Tongue (tissue), 2 donors: ENCODE results near the gene APMAP. TPM values are rescaled to one million over a fixed set of nuclear protein-coding genes. Genes with fewer than 3 reads are reported as not detected.

ENCODE experiments used
- DNase-seq: peaks from one replicate; pipeline ENCODE4 v3.0.0-alpha.2; 2015
- total RNA-seq: library from RNA; depleted of rRNA; stranded (reverse); fragments of >200 nt; gene quantifications from one replicate; pipeline ENCODE4 v1.2.3, GENCODE V29; 2014

Gene APMAP
- total RNA-seq, 1 donor from 2014 or later, result 47.4 TPM

DNA sequence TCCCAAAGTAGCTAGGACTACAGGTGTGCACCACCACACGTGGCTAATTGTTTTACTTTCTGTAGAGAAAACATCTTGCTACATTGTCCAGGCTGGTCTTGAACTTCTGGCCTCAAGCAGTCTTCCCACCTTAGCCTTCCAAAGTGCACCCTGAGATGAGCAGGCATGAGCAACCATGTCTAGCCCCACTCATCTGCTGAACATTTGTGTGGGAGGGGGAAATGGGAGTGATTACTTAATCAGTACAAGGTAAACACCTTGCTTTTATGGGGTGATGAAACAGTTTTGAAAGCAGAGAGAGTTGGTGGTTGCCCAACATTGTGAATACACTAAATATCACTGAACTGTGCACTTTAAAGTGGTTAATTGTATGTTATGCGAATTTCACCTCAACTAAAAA lies 5.3 kb downstream of the APMAP start:
- no peak for DNase-seq

DNA sequence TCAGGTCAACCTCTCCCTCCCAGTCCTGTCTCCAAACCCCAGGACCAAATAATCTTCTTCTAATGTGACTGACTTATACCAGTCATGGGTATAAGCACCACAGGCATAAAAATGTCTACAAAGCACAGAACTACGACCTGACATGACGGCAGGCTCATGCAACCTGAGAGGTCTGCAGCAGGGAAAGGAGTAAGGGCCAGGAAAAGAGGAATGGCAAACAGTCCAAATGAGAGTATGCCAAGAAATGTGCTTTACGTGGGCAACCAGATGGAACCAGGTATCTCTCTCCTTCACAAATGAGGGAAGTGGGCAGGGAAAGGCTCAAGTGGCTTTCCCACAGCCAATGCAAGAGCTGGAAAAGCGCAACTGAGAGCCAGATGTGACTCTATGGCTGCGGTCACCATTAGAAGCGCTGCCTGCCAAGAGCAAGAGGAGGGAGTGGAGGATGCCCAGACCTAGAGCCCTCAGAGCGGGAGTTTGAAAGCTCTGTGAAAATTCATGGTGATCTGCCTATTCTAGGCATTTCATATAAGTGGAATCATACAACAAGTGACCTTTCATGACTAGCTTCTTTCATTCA lies 6.0 kb downstream of the APMAP start:
- DNase-seq, result no peak

DNA sequence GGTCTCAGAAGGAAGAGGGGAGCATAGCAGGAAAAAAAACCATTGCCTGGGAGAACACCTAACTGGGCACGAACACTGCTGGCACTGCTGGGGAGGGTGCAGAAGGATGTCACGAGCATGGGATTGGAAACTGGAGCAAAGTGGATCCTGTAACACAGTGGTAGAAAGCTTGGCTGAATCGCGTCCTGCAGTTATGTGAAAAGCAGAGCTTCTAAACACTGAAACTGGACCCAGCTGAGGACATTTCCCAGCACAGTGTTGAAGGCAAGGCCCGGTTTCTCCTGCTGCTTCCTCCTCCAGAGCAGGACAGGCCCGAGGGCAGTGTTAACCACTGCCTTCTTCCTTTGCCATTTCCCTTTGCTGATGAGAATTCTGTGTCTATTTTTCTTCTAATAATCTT lies 6.7 kb downstream of the APMAP start:
- no peak for DNase-seq

DNA sequence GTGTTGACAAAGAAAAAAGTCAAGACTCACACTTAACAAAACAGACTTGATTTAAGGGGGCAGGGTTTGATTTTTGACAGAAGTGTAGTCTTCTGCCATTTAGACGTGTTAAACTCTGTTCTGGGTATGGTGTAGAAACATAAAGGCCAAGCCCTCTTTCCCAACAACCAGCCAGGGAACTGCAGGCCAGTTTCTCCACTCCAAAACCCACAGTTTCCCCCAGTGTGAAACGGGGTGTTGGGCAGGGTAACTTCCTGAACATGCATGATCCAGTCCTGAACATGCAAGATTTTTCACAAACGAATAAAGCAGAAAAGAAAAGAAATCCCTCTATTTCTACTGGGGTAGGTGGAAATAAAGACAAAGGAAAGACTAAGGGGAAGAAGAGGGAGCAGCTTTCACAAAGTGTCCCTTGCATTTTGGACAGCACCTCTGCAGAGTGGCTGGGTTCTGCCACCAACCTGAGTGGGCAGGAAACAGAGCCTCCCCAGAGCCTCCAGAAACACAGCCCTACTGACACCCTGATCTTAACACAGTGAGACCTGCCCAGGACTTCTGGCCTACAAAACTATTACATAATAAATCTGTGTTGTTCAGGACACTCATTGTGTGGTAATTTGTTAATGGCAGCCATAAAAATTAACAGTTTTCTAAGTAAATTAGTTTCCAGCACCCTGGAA lies 7.5 kb downstream of the APMAP start:
- no peak for DNase-seq

DNA sequence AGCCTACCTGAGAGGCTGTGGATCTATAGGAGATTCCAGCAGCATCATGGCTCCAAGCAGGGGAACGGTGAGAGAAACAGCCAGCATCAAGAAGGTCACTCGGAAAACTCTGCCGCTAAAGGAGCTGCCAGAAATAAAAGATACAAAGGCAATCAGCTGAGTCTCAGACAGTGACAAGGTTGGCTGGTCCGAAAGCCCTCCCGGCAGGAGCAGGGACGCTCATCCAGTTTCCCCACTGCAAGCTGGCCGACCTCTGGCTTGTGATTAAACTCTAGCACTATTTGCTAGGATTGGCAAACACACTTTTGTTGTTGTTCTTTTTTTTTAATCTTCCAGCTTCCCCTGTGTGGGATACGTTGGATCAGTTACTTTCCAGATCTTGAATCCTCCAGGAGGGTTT lies 8.7 kb downstream of the APMAP start:
- no peak for DNase-seq

DNA sequence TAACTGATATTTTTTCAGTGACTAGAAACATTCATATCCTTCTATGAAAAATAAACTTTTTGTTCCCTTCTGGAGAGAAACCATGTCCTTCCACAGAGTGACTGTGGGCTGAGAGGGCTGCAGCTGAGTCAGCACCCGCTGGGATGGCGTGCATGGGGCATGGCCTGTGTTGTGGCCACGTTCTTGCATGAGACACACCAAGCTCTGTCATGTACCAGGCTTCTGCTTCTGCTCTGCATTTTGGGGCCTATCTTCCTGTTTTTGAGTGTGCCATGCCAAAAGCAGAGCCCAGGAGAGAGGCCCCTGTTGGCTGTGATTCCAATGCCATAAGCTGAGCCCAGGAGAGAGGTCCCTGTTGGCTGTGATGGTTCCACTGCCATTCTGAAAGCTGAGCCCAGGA lies 10.8 kb downstream of the APMAP start:
- DNase-seq, result no peak

DNA sequence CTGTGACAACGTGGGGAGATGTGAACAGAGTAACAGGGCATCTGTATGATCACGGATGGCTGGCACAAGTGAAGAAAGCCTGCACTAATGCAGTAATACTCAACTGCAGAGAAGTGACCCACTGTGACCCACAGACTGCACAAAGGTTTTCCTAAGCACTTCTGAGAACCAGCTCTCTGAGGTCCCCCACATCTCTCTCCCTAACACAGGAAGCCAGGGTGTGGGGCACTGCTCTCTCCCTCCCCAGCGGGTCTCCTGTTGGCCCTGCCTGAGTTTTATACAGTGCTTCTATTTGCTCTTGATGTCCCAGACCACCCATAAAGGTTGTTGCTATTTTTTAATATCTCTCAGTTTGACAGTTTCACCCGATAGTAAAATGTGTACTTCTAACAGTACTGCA lies 11.3 kb downstream of the APMAP start:
- no peak for DNase-seq

DNA sequence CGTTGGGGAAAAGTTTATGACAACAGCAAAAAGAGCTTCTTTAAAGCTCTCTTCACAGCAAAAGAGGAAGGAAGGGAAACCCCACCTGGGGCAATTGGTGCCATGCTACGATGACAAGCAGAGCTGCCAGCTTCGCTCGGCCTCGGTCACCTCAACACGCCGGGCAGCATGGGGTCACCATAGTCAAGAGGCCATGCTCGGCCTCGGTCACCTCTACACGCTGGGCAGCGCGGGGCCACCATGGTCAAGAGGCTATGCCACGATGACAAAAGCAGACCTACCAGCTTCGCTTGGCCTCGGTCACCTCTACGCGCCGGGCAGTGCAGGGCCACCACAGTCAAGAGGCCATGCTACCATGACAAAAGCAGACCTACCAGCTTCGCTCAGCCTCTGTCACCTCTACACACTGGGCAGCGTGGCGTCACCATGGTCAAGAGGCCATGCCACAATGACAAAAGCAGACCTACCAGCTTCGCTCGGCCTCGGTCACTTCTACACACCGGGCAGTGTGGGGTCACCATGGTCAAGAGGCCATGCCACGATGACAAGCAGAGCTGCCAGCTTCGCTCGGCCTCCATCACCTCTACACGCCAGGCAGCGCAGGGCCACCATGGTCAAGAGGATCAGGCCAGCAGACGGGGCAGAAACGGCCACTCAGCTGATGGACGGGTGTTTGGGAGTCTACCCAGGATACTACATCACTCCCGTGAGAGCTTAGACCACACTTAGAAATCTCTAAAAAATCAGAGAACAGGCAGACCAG lies 12.1 kb downstream of the APMAP start:
- no peak for DNase-seq

DNA sequence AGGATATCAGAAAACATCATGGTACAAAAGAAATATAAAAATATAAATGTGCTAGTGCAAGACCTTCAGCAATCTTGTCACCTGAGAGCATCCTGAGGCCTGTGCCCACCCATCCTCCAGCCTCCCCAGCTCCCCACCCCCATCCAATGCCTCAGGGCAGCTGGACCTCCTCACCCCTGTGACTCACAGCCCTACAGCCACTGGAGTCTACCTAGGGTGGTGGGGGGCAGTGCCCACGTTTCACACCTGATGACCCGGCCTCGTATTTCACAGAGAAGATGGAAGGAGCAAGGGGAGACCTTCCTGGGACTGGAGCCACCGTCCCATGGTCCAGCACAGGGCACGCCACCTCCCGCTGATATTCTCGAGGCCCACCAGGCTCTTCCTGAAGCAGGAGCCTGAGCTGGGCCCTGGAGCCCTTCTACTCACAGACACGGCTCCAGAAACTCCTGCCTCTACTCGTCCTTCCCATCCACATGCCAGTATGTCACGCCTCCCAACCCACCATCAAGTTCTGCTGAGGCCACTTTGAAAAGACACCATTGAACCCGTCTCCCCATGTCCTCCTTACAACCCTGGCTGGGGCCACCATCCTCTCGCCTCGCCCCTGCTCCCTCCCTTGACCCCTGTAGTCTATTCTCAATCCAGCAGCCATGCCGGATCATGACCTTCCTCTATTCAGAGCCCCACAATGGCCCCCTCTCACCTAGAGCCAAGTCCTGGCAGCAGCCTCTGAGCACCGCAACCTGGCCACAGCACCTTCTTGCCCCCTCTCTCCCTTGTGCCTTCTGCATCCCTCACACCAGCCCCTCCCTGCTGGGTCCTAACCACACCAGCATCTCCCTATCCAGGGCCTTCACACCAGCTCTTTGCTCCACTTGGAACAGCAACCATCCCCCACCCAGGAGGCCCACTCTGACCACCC lies 13.3 kb downstream of the APMAP start:
- DNase-seq, result no peak

DNA sequence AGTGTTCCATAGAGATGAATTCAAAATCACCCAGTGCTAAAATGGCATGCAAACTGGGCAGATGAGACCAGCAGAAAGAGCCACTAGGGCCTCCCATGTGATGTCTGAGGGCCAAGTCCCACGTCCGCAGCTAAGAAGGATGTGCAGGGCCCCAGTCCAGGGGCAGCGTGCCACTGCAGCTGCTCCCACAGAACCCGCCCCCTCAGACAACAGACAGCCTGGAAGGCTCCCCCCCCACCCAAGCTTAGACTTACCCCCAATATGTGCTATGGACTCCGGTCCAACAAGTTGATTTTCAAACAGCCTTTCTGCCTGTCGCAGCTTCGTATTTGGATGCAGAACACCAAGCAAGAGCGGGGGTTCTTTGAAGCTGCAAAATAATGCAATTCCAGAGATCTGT lies 14.0 kb downstream of the APMAP start:
- DNase-seq, result peak; percentile 33

DNA sequence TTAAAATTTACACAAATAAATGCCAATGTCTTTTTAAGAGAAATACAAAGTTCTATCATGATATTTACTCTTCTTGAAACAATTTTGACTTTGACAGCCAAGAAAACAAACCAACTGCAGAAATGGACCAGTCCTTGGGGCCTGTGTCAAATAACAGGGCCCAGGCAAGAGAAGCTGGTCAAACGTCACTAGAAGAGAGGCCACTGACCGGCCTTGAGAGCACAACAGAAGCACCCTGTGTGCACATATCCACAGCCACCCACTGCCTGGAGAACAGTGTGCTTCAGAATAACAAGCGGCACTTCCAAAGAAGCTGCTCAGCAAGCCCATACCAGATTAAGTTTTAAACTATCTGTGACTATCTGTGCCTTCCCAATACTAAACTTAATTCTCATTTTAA lies 14.8 kb downstream of the APMAP start:
- DNase-seq, result no peak

DNA sequence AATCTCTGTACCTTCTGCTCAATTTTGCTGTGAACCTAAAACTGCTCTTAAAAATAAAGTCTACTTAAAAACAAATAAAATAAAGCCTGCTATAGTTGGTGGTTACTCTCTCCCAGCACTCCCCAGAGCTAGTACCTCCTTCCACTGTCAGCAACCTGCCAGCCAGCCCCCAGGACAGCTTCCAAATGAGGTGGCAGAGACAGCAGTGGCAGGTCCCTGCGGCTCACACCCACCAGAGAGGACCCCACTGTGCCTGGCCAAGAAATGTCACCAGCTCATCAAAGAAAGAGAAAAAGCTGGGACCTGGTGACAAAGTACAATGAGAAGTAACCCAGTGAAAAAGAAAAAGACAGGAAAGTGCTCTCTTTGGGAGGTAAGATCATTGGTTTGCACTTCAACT lies 15.2 kb downstream of the APMAP start:
- DNase-seq, result no peak

DNA sequence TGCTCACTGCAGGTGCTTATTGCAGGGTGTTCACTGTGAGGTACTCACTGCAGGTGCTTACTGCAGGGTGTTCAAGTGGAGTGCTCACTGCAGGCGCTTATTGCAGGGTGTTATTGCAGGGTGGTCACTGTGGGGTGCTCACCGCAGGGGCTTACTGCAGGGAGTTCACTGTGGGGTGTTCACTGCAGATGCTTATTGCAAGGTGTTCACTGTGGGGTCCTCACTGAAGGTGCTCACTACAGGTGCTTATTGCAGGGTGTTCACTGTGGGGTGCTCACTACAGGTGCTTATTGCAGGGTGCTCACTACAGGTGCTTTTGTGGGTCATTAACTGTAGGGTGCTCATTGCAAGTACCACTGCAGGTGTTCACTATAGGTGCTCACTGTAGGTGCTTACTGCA lies 20.2 kb downstream of the APMAP start:
- DNase-seq, result no peak

DNA sequence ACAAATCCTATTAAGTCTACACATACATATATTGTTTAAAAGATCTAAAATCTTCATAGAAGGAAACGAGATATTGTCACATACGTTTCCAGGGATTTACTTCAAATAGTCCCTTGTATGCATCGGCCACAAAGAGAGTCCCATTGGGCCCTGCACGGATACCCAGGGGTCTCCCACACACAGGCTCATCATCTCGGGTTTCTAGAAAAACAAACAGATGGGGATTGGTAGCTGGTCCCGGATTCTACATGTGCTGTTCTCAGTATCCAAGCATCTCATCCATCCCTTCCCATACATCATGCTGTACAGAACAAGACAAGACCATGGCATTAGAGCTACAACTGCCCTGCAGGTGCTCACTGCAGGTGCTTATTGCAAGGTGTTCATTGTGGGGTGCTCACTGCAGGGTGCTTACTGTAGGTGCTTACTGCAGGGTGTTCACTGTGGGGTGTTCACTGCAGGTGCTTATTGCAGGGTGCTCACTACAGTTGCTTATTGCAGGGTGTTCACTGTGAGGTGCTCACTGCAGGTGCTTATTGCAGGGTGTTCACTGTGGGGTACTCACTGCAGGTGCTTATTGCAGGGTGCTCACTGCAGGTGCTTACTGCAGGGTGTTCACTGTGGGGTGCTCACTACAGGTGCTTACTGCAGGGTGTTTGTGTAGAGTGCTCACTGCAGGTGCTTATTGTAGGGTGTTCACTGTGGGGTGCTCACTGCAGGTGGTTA lies 21.0 kb downstream of the APMAP start:
- no peak for DNase-seq

DNA sequence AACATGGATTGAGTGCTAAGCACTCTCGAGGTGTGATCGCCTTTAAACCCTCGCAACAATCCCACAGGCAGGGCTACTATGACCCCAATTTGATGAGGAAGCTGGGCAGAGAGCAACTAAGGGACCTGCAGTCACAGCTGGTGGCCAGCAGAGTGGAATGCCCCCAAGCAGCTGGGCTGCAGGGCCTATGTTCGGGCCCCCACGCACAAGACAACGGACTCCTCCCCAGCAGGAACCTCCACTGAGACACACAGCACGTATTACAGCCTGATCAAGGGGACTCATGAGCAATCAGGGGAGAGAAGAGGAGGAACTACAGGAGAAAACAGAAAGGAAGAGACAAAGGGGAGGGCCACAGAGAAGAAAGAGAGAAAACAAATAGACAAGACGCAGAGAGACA lies 21.8 kb downstream of the APMAP start:
- no peak for DNase-seq

DNA sequence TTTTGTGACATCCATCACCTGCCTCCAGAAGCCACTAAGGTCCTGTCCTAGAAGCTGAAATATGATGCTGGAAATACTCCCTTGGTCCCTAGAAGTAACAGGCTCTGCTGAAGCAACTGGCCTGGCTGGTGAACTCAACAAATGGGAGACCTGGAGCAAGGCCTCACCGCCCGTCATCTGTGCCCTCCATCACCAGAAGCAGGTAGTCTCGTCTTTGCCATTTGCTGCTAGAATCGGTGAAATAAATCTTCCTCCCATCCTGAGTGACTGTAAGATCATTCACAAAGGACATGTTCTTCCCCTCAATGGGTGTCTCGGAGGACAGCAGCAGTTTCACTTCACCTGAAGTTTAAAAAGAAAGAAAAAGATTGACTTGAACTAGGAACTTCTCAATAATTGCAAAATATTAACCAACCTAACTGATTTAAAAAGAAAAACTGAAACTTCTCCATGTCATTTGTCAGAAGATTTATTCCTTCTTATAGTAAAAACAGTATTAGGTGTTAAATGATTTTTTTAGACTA lies 22.5 kb downstream of the APMAP start:
- no peak for DNase-seq

DNA sequence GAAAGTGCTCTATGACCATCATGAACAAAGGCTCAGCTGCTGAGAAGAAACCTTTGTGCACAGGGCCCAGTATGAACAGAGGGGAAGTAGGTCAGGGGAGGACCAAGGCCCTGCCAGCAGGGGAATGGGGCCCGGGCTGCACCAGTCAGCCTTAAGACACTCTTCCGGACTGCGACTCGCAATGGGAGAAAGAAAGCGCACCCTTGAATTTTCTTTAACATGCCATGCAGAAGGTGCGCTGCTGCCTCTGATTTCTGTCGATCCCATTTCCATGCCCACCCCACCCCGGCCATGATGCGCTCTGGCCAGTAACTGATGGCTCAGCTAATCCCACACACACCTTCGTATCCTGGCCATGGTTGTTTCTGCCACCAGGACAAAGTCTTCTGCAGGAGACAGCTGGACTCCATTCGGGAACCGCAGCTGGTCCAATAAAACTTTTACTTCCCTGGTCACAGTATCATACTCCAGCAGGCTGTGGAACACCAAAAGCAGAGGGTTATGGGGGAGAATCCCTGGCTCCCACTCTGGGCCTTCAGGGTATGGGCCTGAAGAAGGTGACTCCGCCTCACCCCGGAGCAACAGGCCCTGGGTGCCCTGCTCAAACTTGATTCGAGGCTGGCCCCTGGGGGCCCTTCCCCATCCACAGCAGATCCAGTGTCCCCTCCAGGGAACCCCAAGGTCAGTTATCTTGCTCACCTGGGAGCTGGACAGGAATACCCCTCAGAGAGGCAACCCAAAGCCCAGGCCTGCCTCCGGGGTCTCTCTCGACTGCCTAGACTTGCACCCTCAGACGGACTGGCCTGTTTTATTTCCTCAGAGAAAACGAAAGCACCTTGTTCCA lies 23.1 kb downstream of the APMAP start:
- DNase-seq, result no peak

DNA sequence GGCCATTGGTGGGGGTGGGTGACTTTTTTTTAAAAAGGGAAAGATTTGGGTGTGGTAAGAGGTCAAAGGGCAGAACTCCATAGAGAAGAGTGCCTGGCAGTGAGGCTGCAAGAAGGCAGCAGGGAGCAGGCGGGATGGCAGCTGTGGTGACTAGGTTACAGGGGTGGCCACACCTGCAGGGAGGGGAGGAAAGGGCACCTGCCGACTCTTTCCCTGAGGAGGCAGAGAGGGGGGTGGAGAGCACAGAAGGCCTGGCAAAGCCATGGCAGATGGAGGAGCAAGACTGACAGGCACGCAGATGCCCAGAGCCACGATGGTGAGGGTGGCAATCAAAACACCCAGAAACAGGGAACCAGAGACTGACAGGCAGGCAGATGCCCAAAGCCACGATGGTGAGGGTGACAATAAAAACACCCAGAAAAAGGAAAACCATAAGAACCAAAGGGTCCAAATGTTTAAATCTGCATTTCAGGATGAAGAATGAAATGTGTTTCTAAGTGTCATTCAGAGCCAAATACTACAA lies 24.2 kb downstream of the APMAP start:
- DNase-seq, result no peak

DNA sequence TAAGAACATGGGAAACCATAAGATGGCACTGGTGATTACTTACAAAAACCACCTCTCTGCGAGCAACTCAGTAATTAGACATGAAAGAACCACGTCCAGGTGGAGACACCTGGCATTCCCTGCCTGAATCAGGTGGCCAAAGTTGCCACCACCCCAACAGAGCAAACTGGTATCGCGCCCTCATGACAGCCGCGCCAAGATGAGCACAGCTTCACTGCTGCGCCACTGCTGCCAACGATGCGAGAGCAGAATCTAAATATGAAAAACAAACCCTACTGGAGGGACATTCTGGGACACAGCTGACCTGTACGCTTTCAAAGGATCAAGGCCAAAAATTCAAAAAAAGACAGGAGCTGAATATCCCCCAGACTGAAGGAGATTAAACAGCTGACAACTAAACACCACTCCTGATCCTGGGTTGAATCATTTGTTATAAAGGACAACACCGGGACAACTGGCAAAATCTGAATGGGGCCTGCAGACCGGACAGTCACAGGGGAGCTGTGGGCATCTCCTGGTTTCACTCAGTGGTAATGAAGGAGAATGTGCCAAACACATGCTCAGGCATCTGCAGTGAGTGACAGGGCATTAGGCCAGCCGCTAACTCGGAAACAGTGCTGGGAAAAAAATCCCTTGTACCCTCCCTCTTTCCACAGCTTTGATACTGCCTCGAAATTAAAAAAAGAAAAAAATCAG lies 26.1 kb downstream of the APMAP start:
- DNase-seq, result peak; percentile 27
